ENCODE results near the gene FANCG. TPM values are rescaled to one million over a fixed set of nuclear protein-coding genes. Genes with fewer than 3 reads are reported as not detected.
A peak's percentile ranks its signal among the peaks of the same experiment; 100 is the strongest.

FANCG gene
- total RNA-seq, 2 donors from 2014 or later, result 6.0 to 29.3 TPM

GRCh38 chr9:35073279-35073612, 6.5 kb downstream of the FANCG start:
- H3K4me3 ChIP-seq, result no peak overlapping the region
- intact Hi-C loops (cut with DNase I), result no loop called here
- H3K9me3 ChIP-seq, result no peaks in the 10 kb centered on the region
- TF ChIP-seq POLR2A (IDR thresholded peaks at IDR 0.05) (no peak), CTCF (IDR thresholded peaks at IDR 0.05) (no peak)
- H3K27ac ChIP-seq, result peak overlapping the region; percentile 37 to 99 (median 74)
- 91 to 100% methylated on average over 2 of the region's 2 CpGs for WGBS, 2 donors
- DNase-seq (no peak), ATAC-seq (no peak)
- peaks cover 40% of the 10 kb centered on the region for H3K4me1 ChIP-seq
- no peaks in the 10 kb centered on the region for H3K27me3 ChIP-seq
- H3K36me3 ChIP-seq (replicated peaks in 1 of 2; ENCODE audit: insufficient read depth in 1 of 2, low read depth in 2 of 2), result no peaks in the 10 kb centered on the region

GRCh38 chr9:35072461-35073278, 7.1 kb downstream of the FANCG start, which contains the start of gene VCP:
TSS of gene VCP (minus strand) at chr9:35072625. CDS start at chr9:35072353, 272 bp downstream.
- DNase-seq, result peak; percentile 98 to 99 (median 98)
- no peaks in the 10 kb centered on the region for H3K27me3 ChIP-seq
- intact Hi-C loops (cut with DNase I), result no loop called here
- peak within 1 kb of the TSS; percentile 69 to 78 for H3K4me3 ChIP-seq
- peak; percentile 94 for ATAC-seq
- WGBS, 2 donors, result 4 to 9% methylated on average over 26 to 54 of the region's 54 CpGs
- TF ChIP-seq POLR2A (IDR thresholded peaks at IDR 0.05) (peak; percentile 93 to 97 (median 96)), CTCF (IDR thresholded peaks at IDR 0.05) (peak in 2 of 7 experiments; percentile 8 to 10)
- peaks cover 0 to 2% of the 10 kb centered on the region in 2 donors for H3K36me3 ChIP-seq (replicated peaks in 1 of 2; ENCODE audit: insufficient read depth in 1 of 2, low read depth in 2 of 2)
- H3K4me1 ChIP-seq, result peaks cover 42% of the 10 kb centered on the region
- H3K27ac ChIP-seq, result peak within 1 kb of the TSS; percentile 96 to 99 (median 97)
- H3K9me3 ChIP-seq, result no peaks in the 10 kb centered on the region

GRCh38 chr9:35071814-35072460, 7.8 kb downstream of the FANCG start:
- intact Hi-C loops (cut with DNase I), result no loop called here
- TF ChIP-seq CTCF (IDR thresholded peaks at IDR 0.05) (peak in 5 of 7 experiments; percentile 8 to 44 (median 30)), POLR2A (IDR thresholded peaks at IDR 0.05) (no peak)
- no peaks in the 10 kb centered on the region for H3K9me3 ChIP-seq
- peak overlapping the region; percentile 69 to 78 for H3K4me3 ChIP-seq
- peak; percentile 69 for ATAC-seq
- WGBS, 2 donors, result 0% methylated on average over 68 of the region's 79 CpGs; no CpG with 5 or more reads in 1 of the 2 donors
- DNase-seq, result peak; percentile 81 to 90 (median 86)
- H3K27me3 ChIP-seq, result no peaks in the 10 kb centered on the region
- peak overlapping the region; percentile 96 to 99 (median 97) for H3K27ac ChIP-seq
- H3K36me3 ChIP-seq (replicated peaks in 1 of 2; ENCODE audit: insufficient read depth in 1 of 2, low read depth in 2 of 2), result peaks cover 4 to 5% of the 10 kb centered on the region in 2 donors
- peaks cover 42% of the 10 kb centered on the region for H3K4me1 ChIP-seq

GRCh38 chr9:35070823-35071813, 8.6 kb downstream of the FANCG start:
- DNase-seq, result peak; percentile 27 to 60 (median 54)
- Histone ChIP-seq H3K27me3 (no peaks in the 10 kb centered on the region), H3K36me3 (replicated peaks in 1 of 2; ENCODE audit: insufficient read depth in 1 of 2, low read depth in 2 of 2) (peaks cover 9 to 13% of the 10 kb centered on the region in 2 donors), H3K4me3 (peak overlapping the region; percentile 69 to 78), H3K27ac (peak overlapping the region; percentile 96 to 99 (median 97)), H3K9me3 (no peaks in the 10 kb centered on the region), H3K4me1 (peaks cover 42% of the 10 kb centered on the region)
- TF ChIP-seq POLR2A (IDR thresholded peaks at IDR 0.05), result no peak
- ATAC-seq, result no peak
- intact Hi-C loops (cut with DNase I), result no loop called here
- 1% methylated on average over 17 to 20 of the region's 20 CpGs for WGBS, 2 donors
